HG02852 (cell line): Measurements from ENCODE around the gene PRKN.

Experiments used
- ATAC-seq: cut with Tn5 transposase; IDR thresholded peaks from one replicate; pipeline ENCODE4 v1.9.1; 2021; ENCODE audit warnings: mild to moderate bottlenecking, moderate library complexity; ENCODE audit not compliant: unreplicated experiment

Gene PRKN

GRCh38 chr6:161445021-161445799, 1282.4 kb downstream of the PRKN start:
- ATAC-seq: no peak

GRCh38 chr6:161444464-161444863, 1283.1 kb downstream of the PRKN start:
- no peak for ATAC-seq

- ATAC-seq: no peak
These were observed 1283.7 kb downstream of the PRKN start for GRCh38 chr6:161443848-161444247.

GRCh38 chr6:161442420-161442819, 1285.1 kb downstream of the PRKN start:
- ATAC-seq: no peak

- ATAC-seq: no peak
These were observed 1287.3 kb downstream of the PRKN start for GRCh38 chr6:161440299-161440698.

- no peak for ATAC-seq
These were observed 1288.5 kb downstream of the PRKN start for GRCh38 chr6:161439093-161439492.

- ATAC-seq: no peak
These were observed 1289.0 kb downstream of the PRKN start for GRCh38 chr6:161438430-161439030.

- no peak for ATAC-seq
These were observed 1289.7 kb downstream of the PRKN start for GRCh38 chr6:161437851-161438250.

- ATAC-seq: no peak
These were observed 1291.3 kb downstream of the PRKN start for GRCh38 chr6:161436106-161436876.

GRCh38 chr6:161435748-161436070, 1291.9 kb downstream of the PRKN start:
- ATAC-seq: no peak

- no peak for ATAC-seq
These were observed 1292.4 kb downstream of the PRKN start for GRCh38 chr6:161434921-161435747.

GRCh38 chr6:161434350-161434749, 1293.2 kb downstream of the PRKN start:
- no peak for ATAC-seq

- ATAC-seq: no peak
These were observed 1295.0 kb downstream of the PRKN start for GRCh38 chr6:161432546-161432945.

- ATAC-seq: no peak
These were observed 1297.6 kb downstream of the PRKN start for GRCh38 chr6:161429921-161430490.

GRCh38 chr6:161424421-161424820, 1303.1 kb downstream of the PRKN start:
- no peak for ATAC-seq

GRCh38 chr6:161422710-161423680, 1304.6 kb downstream of the PRKN start:
- ATAC-seq: no peak

- peak; percentile 80 for ATAC-seq
These were observed 1309.1 kb downstream of the PRKN start for GRCh38 chr6:161418463-161418945.

- no peak for ATAC-seq
These were observed 1309.7 kb downstream of the PRKN start for GRCh38 chr6:161417717-161418462.
